Adrenal gland (tissue), 5 donors: ENCODE data around the gene IYD.

Source experiments
- POLR2A ChIP-seq, 2 donors: fragments of 450-650 bp; IDR thresholded peaks; one replicate each; pipeline ENCODE4 v1.6.1; 2017; ENCODE audit warnings: antibody characterized with exemption in 2 of 2, mild to moderate bottlenecking in 2 of 2, moderate library complexity in 1 of 2
- TF ChIP-seq, protein P1 (sequence below), 6 experiments: fragments of 450-650 bp in 4 of 6; fragments of 200-600 bp in 2 of 6; sonication (generic) in 1 of 6; IDR thresholded peaks; 1 replicate in 5 of 6; 2 replicates in 1 of 6; pipeline versions ENCODE4 v1.5.1 to v1.8.0; 2016 to 2021; ENCODE audit warnings: antibody characterized with exemption in 6 of 6, mild to moderate bottlenecking in 2 of 6, moderate library complexity in 1 of 6
- donor health status: DM: no; HTN: no; CAD: no.

DNA sequence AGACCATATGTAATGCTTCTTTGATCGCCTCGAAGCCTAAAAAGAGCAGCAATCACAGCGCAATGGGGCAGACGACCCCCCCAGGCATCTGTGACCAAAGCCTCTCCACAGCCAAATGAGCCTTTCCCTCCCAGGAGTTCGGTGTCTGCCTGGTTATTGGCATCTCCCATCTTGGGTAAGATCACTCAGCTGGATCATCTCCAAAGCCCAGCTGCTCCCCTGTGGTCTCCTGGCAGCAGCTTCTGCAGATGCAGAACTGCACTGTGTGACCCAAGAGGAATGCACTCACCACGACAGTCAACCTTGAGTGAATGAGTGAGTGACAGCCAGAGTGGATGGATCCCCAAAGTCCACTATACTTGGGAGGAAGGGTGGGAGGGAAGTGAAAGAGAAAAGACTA lies 44.8 kb upstream of the IYD start:
- TF ChIP-seq, protein P1, sequence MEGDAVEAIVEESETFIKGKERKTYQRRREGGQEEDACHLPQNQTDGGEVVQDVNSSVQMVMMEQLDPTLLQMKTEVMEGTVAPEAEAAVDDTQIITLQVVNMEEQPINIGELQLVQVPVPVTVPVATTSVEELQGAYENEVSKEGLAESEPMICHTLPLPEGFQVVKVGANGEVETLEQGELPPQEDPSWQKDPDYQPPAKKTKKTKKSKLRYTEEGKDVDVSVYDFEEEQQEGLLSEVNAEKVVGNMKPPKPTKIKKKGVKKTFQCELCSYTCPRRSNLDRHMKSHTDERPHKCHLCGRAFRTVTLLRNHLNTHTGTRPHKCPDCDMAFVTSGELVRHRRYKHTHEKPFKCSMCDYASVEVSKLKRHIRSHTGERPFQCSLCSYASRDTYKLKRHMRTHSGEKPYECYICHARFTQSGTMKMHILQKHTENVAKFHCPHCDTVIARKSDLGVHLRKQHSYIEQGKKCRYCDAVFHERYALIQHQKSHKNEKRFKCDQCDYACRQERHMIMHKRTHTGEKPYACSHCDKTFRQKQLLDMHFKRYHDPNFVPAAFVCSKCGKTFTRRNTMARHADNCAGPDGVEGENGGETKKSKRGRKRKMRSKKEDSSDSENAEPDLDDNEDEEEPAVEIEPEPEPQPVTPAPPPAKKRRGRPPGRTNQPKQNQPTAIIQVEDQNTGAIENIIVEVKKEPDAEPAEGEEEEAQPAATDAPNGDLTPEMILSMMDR (IDR thresholded peaks at IDR 0.05): no peak
- TF ChIP-seq POLR2A (IDR thresholded peaks at IDR 0.05): no peak
